Neural progenitor cell (in vitro differentiated cells): ENCODE data around the gene CAMK1D. TPM values are rescaled to one million over a fixed set of nuclear protein-coding genes. Genes with fewer than 3 reads are reported as not detected.
A peak's percentile ranks its signal among the peaks of the same experiment; 100 is the strongest.

Experiments
- DNase-seq: peaks from one replicate; pipeline ENCODE4 v3.0.0-alpha.2; 2016; ENCODE audit warnings: low spot score
- H2AFZ ChIP-seq: fragments of 200-600 bp; sonication (generic); replicated peaks from 2 replicates; pipeline ENCODE4 v1.6.1; 2016; ENCODE audit warnings: antibody characterized with exemption
- H3F3A ChIP-seq: fragments of 200-600 bp; sonication (generic); 2 replicates; pipeline ENCODE4 v1.6.1; 2016; ENCODE audit warnings: antibody characterized with exemption, low read depth
- H3K27ac ChIP-seq: fragments of 200-600 bp; sonication (generic); 2 replicates; pipeline ENCODE4 v1.5.1; 2016; ENCODE audit warnings: mild to moderate bottlenecking
- H3K27me3 ChIP-seq: fragments of 200-600 bp; sonication (generic); 2 replicates; pipeline ENCODE4 v1.6.1; 2016; ENCODE audit warnings: mild to moderate bottlenecking, moderate library complexity
- H3K36me3 ChIP-seq: fragments of 200-600 bp; sonication (generic); 2 replicates; pipeline ENCODE4 v1.5.1; 2016
- H3K4me1 ChIP-seq: fragments of 200-600 bp; sonication (generic); 2 replicates; pipeline ENCODE4 v1.6.1; 2016; ENCODE audit warnings: mixed run types
- H3K4me2 ChIP-seq: fragments of 200-600 bp; sonication (generic); 2 replicates; pipeline ENCODE4 v1.6.1; 2016
- H3K4me3 ChIP-seq: fragments of 200-600 bp; sonication (generic); 2 replicates; pipeline ENCODE4 v1.5.1; 2016
- H3K79me2 ChIP-seq: fragments of 200-600 bp; sonication (generic); 2 replicates; pipeline ENCODE4 v1.6.1; 2016; ENCODE audit warnings: low read depth
- H3K9ac ChIP-seq: fragments of 200-600 bp; sonication (generic); 2 replicates; pipeline ENCODE4 v1.6.1; 2016
- H3K9me3 ChIP-seq: fragments of 200-600 bp; sonication (generic); 2 replicates; pipeline ENCODE4 v1.5.1; 2016; ENCODE audit warnings: low read depth
- H4K20me1 ChIP-seq: fragments of 200-600 bp; sonication (generic); 2 replicates; pipeline ENCODE4 v1.6.1; 2016; ENCODE audit warnings: low read depth
- H3K27ac Mint-ChIP-seq: 3 replicates; pipeline ENCODE4 v1.8.0; 2021; ENCODE audit warnings: mixed read lengths
- H3K27me3 Mint-ChIP-seq: 2 replicates; pipeline ENCODE4 v1.8.0; 2022; ENCODE audit warnings: low read depth, mild to moderate bottlenecking, inconsistent platforms, moderate library complexity, mixed read lengths; ENCODE audit not compliant: insufficient read depth
- H3K36me3 Mint-ChIP-seq: 3 replicates; pipeline ENCODE4 v1.8.0; 2021; ENCODE audit warnings: mixed read lengths
- H3K4me1 Mint-ChIP-seq: 3 replicates; pipeline ENCODE4 v1.8.0; 2021; ENCODE audit warnings: mixed read lengths
- H3K4me3 Mint-ChIP-seq: 3 replicates; pipeline ENCODE4 v1.8.0; 2021; ENCODE audit warnings: mild to moderate bottlenecking, moderate library complexity, mixed read lengths
- H3K9me3 Mint-ChIP-seq: 3 replicates; pipeline ENCODE4 v1.8.0; 2020; ENCODE audit warnings: mixed read lengths
- EZH2 ChIP-seq: fragments of 200-600 bp; sonication (generic); IDR thresholded peaks from 2 replicates; pipeline ENCODE4 v1.6.1; 2017; ENCODE audit warnings: antibody characterized with exemption, mild to moderate bottlenecking, moderate library complexity
- EZH2phosphoT487 ChIP-seq: fragments of 200-600 bp; sonication (generic); IDR thresholded peaks from 2 replicates; pipeline ENCODE4 v1.6.1; 2017; ENCODE audit warnings: antibody characterized with exemption
- total RNA-seq: library from RNA; depleted of rRNA; stranded (reverse); fragments of >200 nt; gene quantifications from 2 replicates; pipeline ENCODE4 v1.2.3, GENCODE V29; 2015; ENCODE audit warnings: low replicate concordance
- TF ChIP-seq, protein P1 (sequence below): fragments of 200-600 bp; sonication (generic); IDR thresholded peaks from 2 replicates; pipeline ENCODE4 v1.5.1; 2017; ENCODE audit warnings: antibody characterized with exemption, mild to moderate bottlenecking

The CAMK1D gene
- total RNA-seq, 1 donor from 2014 or later = 7.6 TPM

DNA sequence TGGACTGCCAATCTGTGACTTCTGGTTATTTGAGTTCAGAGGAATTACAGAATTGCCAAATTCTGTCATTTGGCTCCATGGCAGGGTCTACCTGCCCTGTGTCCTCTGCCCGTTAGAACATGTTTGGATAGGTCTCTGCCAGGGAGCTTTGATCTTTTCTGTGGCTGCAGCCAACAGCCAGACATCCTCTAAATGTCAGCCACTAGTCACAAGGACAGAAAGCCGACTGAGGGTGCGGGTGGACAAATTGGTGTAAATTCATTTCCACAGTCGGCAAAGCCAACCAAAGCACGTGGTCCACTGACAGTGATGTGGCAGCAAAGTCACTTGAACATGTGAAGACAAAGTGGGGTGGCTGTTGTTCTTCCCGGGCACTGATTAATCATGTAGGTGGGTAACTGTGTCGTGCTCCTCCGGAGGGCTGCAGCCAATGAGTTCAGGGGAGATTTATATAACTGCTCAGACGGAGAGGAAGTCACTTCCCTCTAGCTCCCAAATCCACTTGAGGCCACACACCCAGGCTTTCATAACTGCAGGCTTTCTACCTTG is 26.7 kb upstream of the CAMK1D start:
- no peak overlapping the region for H3K4me2 ChIP-seq
- Mint-ChIP-seq H3K4me1 (peaks cover 10% of the 10 kb centered on the region), H3K27ac (no peak overlapping the region)

DNA sequence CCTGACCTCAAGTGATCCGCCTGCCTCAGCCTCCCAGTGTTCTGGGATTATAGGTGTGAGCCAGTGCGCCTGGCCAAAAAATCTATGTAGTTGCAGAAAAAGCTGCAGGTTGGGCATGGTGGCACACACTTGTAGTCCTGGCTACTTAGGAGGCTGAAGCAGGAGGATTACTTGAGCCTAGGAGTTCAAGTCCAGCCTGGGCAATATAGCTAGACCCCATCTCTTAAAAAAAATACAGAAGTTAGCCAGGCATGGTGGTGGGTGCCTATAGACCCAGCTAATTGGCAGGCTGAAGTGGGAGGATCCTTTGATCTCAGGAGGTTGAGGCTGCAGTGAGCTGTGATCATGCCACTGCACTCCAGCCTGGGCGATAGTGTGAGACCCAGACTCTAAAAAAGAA is 24.8 kb upstream of the CAMK1D start:
- H3K9me3 Mint-ChIP-seq = no peaks in the 10 kb centered on the region
- H3K27ac Mint-ChIP-seq = no peak overlapping the region
- H3K4me3 Mint-ChIP-seq = no peak overlapping the region
- Histone ChIP-seq H3K27me3 (no peaks in the 10 kb centered on the region), H2AFZ (no peak overlapping the region), H4K20me1 (no peaks in the 10 kb centered on the region), H3K9me3 (no peaks in the 10 kb centered on the region), H3K4me2 (no peak overlapping the region), H3K9ac (no peak overlapping the region), H3K36me3 (no peaks in the 10 kb centered on the region), H3F3A (peaks cover 2% of the 10 kb centered on the region), H3K4me1 (no peaks in the 10 kb centered on the region), H3K27ac (no peak overlapping the region), H3K4me3 (no peak overlapping the region), H3K79me2 (no peaks in the 10 kb centered on the region)
- no peak for DNase-seq
- no peaks in the 10 kb centered on the region for H3K36me3 Mint-ChIP-seq
- peaks cover 10% of the 10 kb centered on the region for H3K4me1 Mint-ChIP-seq
- TF ChIP-seq EZH2 (no peak), EZH2phosphoT487 (no peak)
- TF ChIP-seq, protein P1, sequence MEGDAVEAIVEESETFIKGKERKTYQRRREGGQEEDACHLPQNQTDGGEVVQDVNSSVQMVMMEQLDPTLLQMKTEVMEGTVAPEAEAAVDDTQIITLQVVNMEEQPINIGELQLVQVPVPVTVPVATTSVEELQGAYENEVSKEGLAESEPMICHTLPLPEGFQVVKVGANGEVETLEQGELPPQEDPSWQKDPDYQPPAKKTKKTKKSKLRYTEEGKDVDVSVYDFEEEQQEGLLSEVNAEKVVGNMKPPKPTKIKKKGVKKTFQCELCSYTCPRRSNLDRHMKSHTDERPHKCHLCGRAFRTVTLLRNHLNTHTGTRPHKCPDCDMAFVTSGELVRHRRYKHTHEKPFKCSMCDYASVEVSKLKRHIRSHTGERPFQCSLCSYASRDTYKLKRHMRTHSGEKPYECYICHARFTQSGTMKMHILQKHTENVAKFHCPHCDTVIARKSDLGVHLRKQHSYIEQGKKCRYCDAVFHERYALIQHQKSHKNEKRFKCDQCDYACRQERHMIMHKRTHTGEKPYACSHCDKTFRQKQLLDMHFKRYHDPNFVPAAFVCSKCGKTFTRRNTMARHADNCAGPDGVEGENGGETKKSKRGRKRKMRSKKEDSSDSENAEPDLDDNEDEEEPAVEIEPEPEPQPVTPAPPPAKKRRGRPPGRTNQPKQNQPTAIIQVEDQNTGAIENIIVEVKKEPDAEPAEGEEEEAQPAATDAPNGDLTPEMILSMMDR = no peak
- H3K27me3 Mint-ChIP-seq = peaks cover 6% of the 10 kb centered on the region

More for the DNA sequence above, 26.7 kb upstream of the CAMK1D start:
- Histone ChIP-seq H2AFZ (peak overlapping the region; percentile 63), H3K4me3 (no peak overlapping the region), H3F3A (peaks cover 2% of the 10 kb centered on the region), H3K79me2 (no peaks in the 10 kb centered on the region), H3K4me1 (no peaks in the 10 kb centered on the region), H3K9ac (no peak overlapping the region), H3K27ac (no peak overlapping the region), H4K20me1 (no peaks in the 10 kb centered on the region), H3K36me3 (no peaks in the 10 kb centered on the region), H3K9me3 (no peaks in the 10 kb centered on the region), H3K27me3 (no peaks in the 10 kb centered on the region)
- Mint-ChIP-seq H3K4me3 (no peak overlapping the region), H3K36me3 (no peaks in the 10 kb centered on the region), H3K27me3 (peaks cover 6% of the 10 kb centered on the region), H3K9me3 (no peaks in the 10 kb centered on the region)
- DNase-seq = no peak
- TF ChIP-seq, protein P1 = no peak
- TF ChIP-seq EZH2phosphoT487 = no peak
- TF ChIP-seq EZH2 = no peak

DNA sequence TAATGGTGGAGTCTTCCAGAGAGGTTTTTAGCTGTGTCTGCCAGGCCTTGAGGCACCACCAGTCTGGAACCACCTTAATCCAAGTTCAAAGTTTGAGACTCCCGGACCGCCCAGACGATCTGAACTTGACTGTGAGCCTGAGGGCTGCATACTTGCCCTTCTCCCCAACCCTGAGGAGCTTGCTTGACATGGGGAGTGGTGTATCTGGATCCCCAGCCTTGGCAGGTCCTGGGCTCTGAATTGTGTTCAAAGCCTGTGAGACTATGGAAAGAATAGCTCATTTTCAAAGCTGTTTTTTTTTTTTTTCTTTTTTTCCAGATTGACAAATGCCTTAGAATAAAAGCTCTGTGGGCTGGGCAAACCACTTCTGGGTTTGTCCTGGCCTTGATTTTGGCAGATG is 22.3 kb upstream of the CAMK1D start:
- Histone ChIP-seq H3K36me3 (no peaks in the 10 kb centered on the region), H3K79me2 (no peaks in the 10 kb centered on the region), H2AFZ (no peak overlapping the region), H3K4me2 (no peak overlapping the region), H4K20me1 (no peaks in the 10 kb centered on the region), H3K4me3 (no peak overlapping the region), H3K9ac (no peak overlapping the region), H3K4me1 (no peaks in the 10 kb centered on the region), H3F3A (peaks cover 2% of the 10 kb centered on the region), H3K27me3 (no peaks in the 10 kb centered on the region), H3K27ac (no peak overlapping the region), H3K9me3 (no peaks in the 10 kb centered on the region)
- Mint-ChIP-seq H3K4me3 (no peak overlapping the region), H3K4me1 (peaks cover 10% of the 10 kb centered on the region), H3K9me3 (no peaks in the 10 kb centered on the region), H3K36me3 (no peaks in the 10 kb centered on the region), H3K27me3 (peaks cover 4% of the 10 kb centered on the region), H3K27ac (no peak overlapping the region)
- TF ChIP-seq EZH2phosphoT487 (no peak), EZH2 (no peak)
- TF ChIP-seq, protein P1 = no peak
- no peak for DNase-seq
